OCI-LY7 (cell line): ENCODE results near the gene MED13. TPM values are rescaled to one million over a fixed set of nuclear protein-coding genes. Genes with fewer than 3 reads are reported as not detected.

ENCODE experiments used
- BruUV-seq: library from RNA; stranded (reverse); fragments of 400-500 nt; replicated peaks from 2 replicates; lab custom pipeline; 2021; lab: Mats Ljungman, UMichigan
- CTCF ChIA-PET: fragments of 300-600 bp; sonication (Branson Sonifier 250); formaldehyde crosslinking; loops from one replicate; lab custom pipeline; 2022; ENCODE audit warnings: antibody characterized with exemption; ENCODE audit not compliant: unreplicated experiment; lab: Charles Lee
- POLR2A ChIA-PET: fragments of 300-600 bp; sonication (Branson Sonifier 250); formaldehyde crosslinking; loops from one replicate; lab custom pipeline; 2022; ENCODE audit warnings: antibody characterized with exemption; lab: Charles Lee
- DNase-seq: peaks from one replicate; pipeline ENCODE4 v3.0.0-alpha.2; 2015; ENCODE audit warnings: low spot score
- H2AFZ ChIP-seq: fragments of 200-600 bp; sonication (generic), shearing (Covaris generic); 2 replicates; pipeline ENCODE4 v1.6.1; 2014; ENCODE audit warnings: mild to moderate bottlenecking, antibody characterized with exemption, low read length, moderate library complexity
- H3K27ac ChIP-seq: fragments of 200-600 bp; sonication (generic); 2 replicates; pipeline ENCODE4 v1.5.1; 2014; ENCODE audit warnings: mixed run types, low read depth, mild to moderate bottlenecking, moderate library complexity, low read length, inconsistent platforms; ENCODE audit not compliant: poor library complexity, severe bottlenecking
- H3K36me3 ChIP-seq: fragments of 200-600 bp; sonication (generic); 2 replicates; pipeline ENCODE4 v1.6.1; 2014; ENCODE audit warnings: mild to moderate bottlenecking, antibody characterized with exemption, low read length, moderate library complexity, mixed read lengths; ENCODE audit not compliant: insufficient read depth
- H3K4me1 ChIP-seq: fragments of 200-600 bp; sonication (generic); 2 replicates; pipeline ENCODE4 v1.5.1; 2014; ENCODE audit warnings: mild to moderate bottlenecking, low read length; ENCODE audit not compliant: insufficient read depth, poor library complexity, severe bottlenecking
- H3K4me2 ChIP-seq: fragments of 200-600 bp; sonication (generic); 2 replicates; pipeline ENCODE4 v1.6.1; 2014; ENCODE audit warnings: mild to moderate bottlenecking, low read length
- H3K4me3 ChIP-seq: fragments of 200-600 bp; sonication (generic); 2 replicates; pipeline ENCODE4 v1.5.1; 2014; ENCODE audit warnings: mild to moderate bottlenecking, low read depth, low read length; ENCODE audit not compliant: poor library complexity, severe bottlenecking
- H3K79me2 ChIP-seq: fragments of 200-600 bp; sonication (generic); 2 replicates; pipeline ENCODE4 v1.6.1; 2016; ENCODE audit warnings: low read depth, mild to moderate bottlenecking, low read length, moderate library complexity, mixed read lengths; ENCODE audit not compliant: insufficient read depth
- H3K9me2 ChIP-seq: fragments of 200-600 bp; sonication (generic); 2 replicates; pipeline ENCODE4 v1.6.1; 2016; ENCODE audit warnings: mild to moderate bottlenecking, low read length, mixed read lengths; ENCODE audit not compliant: insufficient read depth
- H3K9me3 ChIP-seq: fragments of 200-600 bp; sonication (generic); 2 replicates; pipeline ENCODE4 v1.6.1; 2014; ENCODE audit warnings: mild to moderate bottlenecking, mixed run types, low read length, mixed read lengths
- H4K20me1 ChIP-seq: fragments of 200-600 bp; sonication (generic); 2 replicates; pipeline ENCODE4 v1.6.1; 2014; ENCODE audit warnings: mild to moderate bottlenecking, antibody characterized with exemption, low read length, moderate library complexity, mixed read lengths; ENCODE audit not compliant: insufficient read depth
- EZH2phosphoT487 ChIP-seq: fragments of 200-600 bp; sonication (generic); IDR thresholded peaks from 2 replicates; pipeline ENCODE4 v1.6.1; 2018; ENCODE audit warnings: low read depth, borderline replicate concordance, mild to moderate bottlenecking, mixed run types, antibody characterized with exemption, low read length, moderate library complexity, mixed read lengths
- intact Hi-C: fragments of 100-400 bp; cut with micrococcal nuclease; formaldehyde crosslinking; loops from one replicate; pipeline ENCODE4 v1.10.0; 2022; ENCODE audit not compliant: unreplicated experiment
- total RNA-seq, 2 experiments: library from RNA; depleted of rRNA in 1 of 2; stranded (reverse); fragments of >200 nt in 1 of 2; shearing (Covaris generic) in 1 of 2; gene quantifications; 2 replicates each; pipeline ENCODE4 v1.2.3, GENCODE V29; 2014 to 2022
- TF ChIP-seq, protein P1 (sequence below): fragments of 200-600 bp; sonication (generic); conservative IDR thresholded peaks from 2 replicates; pipeline ENCODE4 v1.5.1; 2014; ENCODE audit warnings: mild to moderate bottlenecking, antibody characterized with exemption, low read length, moderate library complexity, mixed read lengths

MED13 gene
- total RNA-seq, 2 experiments from 2014 or later: 42.3 to 70.8 TPM

DNA sequence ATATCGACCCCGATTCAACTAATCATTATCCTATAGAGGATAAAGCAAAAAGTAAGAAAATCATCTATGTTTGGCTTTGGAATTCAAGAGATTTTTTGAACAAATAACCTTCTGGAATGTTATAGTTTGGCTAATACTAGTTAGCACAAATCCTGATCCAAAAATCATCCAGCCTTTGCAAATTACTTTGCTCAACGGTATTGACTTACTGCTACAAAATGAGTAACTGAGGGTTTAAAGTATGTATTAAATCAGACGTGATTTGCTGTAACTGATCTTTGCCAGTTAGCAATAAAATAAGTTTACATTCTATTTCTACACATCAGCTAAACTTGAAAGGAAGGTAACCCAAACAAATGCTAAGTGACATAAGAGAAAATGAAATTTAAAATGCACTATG is 6.5 kb downstream of the MED13 start:
- TF ChIP-seq, protein P1, sequence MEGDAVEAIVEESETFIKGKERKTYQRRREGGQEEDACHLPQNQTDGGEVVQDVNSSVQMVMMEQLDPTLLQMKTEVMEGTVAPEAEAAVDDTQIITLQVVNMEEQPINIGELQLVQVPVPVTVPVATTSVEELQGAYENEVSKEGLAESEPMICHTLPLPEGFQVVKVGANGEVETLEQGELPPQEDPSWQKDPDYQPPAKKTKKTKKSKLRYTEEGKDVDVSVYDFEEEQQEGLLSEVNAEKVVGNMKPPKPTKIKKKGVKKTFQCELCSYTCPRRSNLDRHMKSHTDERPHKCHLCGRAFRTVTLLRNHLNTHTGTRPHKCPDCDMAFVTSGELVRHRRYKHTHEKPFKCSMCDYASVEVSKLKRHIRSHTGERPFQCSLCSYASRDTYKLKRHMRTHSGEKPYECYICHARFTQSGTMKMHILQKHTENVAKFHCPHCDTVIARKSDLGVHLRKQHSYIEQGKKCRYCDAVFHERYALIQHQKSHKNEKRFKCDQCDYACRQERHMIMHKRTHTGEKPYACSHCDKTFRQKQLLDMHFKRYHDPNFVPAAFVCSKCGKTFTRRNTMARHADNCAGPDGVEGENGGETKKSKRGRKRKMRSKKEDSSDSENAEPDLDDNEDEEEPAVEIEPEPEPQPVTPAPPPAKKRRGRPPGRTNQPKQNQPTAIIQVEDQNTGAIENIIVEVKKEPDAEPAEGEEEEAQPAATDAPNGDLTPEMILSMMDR: no peak
- TF ChIP-seq EZH2phosphoT487: no peak
- Histone ChIP-seq H2AFZ (no peak overlapping the region), H4K20me1 (peaks cover 29% of the 10 kb centered on the region), H3K4me3 (no peak overlapping the region), H3K36me3 (peaks cover 84% of the 10 kb centered on the region), H3K4me2 (no peak overlapping the region), H3K9me3 (no peaks in the 10 kb centered on the region), H3K9me2 (no peaks in the 10 kb centered on the region), H3K79me2 (peaks cover 96% of the 10 kb centered on the region), H3K4me1 (peaks cover 25% of the 10 kb centered on the region), H3K27ac (no peak overlapping the region)
- POLR2A ChIA-PET: interaction anchor here (0.6 kb wide), 2 partner anchors 20 to 346 kb away, joined by 3 read pairs; no protein-coding TSS in a partner anchor
- intact Hi-C loops: no loop called here
- DNase-seq: no peak
- no TSS peak for BruUV-seq
- CTCF ChIA-PET: no interaction called here

DNA sequence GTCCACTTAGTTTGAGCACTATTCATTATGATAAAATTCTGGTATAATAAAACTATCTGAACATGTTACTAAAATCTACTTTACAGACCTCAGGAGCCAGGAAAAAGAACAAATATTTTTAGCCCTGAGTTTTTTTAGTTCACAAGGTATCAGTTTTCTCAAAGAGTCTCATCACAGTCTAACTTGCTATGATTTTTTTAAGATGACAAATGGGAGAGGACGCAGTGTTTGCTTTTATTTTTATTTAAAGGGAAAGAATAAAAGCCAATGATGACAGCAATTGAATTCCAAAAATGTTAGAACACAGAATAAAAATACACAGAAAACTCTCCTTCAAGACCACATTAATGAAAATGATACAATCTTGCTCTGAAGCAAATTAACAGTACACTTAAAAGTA is 7.4 kb downstream of the MED13 start:
- intact Hi-C loops: no loop called here
- CTCF ChIA-PET: interaction anchor here (0.6 kb wide), 1 partner anchor 267 kb away, joined by 3 read pairs; no protein-coding TSS in a partner anchor
- Histone ChIP-seq H3K4me2 (no peak overlapping the region), H3K9me2 (no peaks in the 10 kb centered on the region), H4K20me1 (peaks cover 29% of the 10 kb centered on the region), H3K4me3 (no peak overlapping the region), H3K79me2 (peaks cover 96% of the 10 kb centered on the region), H3K27ac (no peak overlapping the region), H3K4me1 (peaks cover 17% of the 10 kb centered on the region), H3K9me3 (no peaks in the 10 kb centered on the region), H2AFZ (no peak overlapping the region), H3K36me3 (peaks cover 84% of the 10 kb centered on the region)
- no TSS peak for BruUV-seq
- no peak for DNase-seq
- POLR2A ChIA-PET: interaction anchor here (0.6 kb wide), 1 partner anchor 19 kb away, joined by 3 read pairs; no protein-coding TSS in a partner anchor
- TF ChIP-seq, protein P1: no peak
- TF ChIP-seq EZH2phosphoT487: no peak

DNA sequence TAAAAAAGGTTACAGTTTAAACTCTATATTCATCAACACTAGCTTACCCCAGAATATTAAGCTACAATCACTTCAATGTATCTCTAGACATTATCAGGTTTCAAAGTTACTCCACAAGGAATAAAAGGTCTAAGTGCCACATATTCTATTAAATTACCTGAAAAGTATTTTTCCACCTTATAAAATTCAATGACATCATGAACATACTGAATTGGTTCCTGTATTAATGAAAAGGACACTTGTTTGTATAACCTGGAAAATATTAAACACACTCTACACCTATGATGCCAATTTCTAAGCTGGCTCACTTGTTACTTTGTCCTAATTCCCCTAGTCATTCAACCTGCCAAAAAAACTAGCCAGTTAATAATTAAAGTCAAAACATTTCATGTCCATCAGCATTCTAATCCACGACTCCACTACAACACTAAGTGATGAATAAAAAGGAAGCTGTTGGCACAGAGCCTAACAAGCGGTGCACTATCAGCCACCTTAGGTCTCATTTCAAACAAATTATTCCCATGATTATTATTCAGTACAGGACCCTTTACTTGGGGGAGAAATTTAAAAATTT is 12.2 kb downstream of the MED13 start:
- TF ChIP-seq EZH2phosphoT487: no peak
- TF ChIP-seq, protein P1: no peak
- no TSS peak for BruUV-seq
- POLR2A ChIA-PET: interaction anchor here (1.0 to 1.6 kb wide), 4 partner anchors 9 to 54 kb away, joined by 3 to 4 read pairs (median 4); no protein-coding TSS in a partner anchor
- DNase-seq: no peak
- no peak overlapping the region for H3K4me3 ChIP-seq
- no peak overlapping the region for H2AFZ ChIP-seq
- H3K9me2 ChIP-seq: no peaks in the 10 kb centered on the region
- H3K36me3 ChIP-seq: peaks cover 94% of the 10 kb centered on the region
- peaks cover 16% of the 10 kb centered on the region for H4K20me1 ChIP-seq
- no peaks in the 10 kb centered on the region for H3K4me1 ChIP-seq
- no peaks in the 10 kb centered on the region for H3K9me3 ChIP-seq
- peaks cover 74% of the 10 kb centered on the region for H3K79me2 ChIP-seq
- no peak overlapping the region for H3K27ac ChIP-seq
- no peak overlapping the region for H3K4me2 ChIP-seq
- intact Hi-C loops: no loop called here
- CTCF ChIA-PET: no interaction called here
